GM12878 (cell line): ENCODE results near the gene TNFAIP8L3. TPM values are rescaled to one million over a fixed set of nuclear protein-coding genes. Genes with fewer than 3 reads are reported as not detected.

ENCODE experiments used
- ATAC-seq: fragments of 200-7000 bp; cut with Tn5 transposase; 3 replicates; pipeline ENCODE4 v1.9.1; 2020; ENCODE audit warnings: mild to moderate bottlenecking, moderate library complexity
- BruUV-seq: library from RNA; stranded (reverse); fragments of 400-500 nt; replicated peaks from 2 replicates; lab custom pipeline; 2021; lab: Mats Ljungman, UMichigan
- CTCF ChIA-PET: fragments of 300-600 bp; sonication (Branson Sonifier 250); formaldehyde crosslinking; extraction: SDS; loops from one replicate; lab custom pipeline; 2021; ENCODE audit warnings: inconsistent platforms; lab: Yijun Ruan, JAX
- POLR2A ChIA-PET: fragments of 350-600 bp; formaldehyde crosslinking; extraction: SDS; loops from one replicate; lab custom pipeline; 2021; ENCODE audit warnings: inconsistent platforms; lab: Charles Lee
- RAD21 ChIA-PET: fragments of 300-600 bp; sonication (Branson Sonifier 250); formaldehyde crosslinking; loops from one replicate; lab custom pipeline; 2023; ENCODE audit warnings: antibody characterized with exemption; ENCODE audit not compliant: unreplicated experiment; lab: Charles Lee
- SMC1A ChIA-PET: fragments of 300-600 bp; sonication (Branson Sonifier 250); formaldehyde crosslinking; loops from one replicate; lab custom pipeline; 2023; ENCODE audit not compliant: unreplicated experiment, uncharacterized antibody; lab: Charles Lee
- DNase-seq: peaks from one replicate; pipeline ENCODE4 v3.0.0-alpha.2; 2011; ENCODE audit warnings: low read depth, low spot score
- FAIRE-seq: peaks from 3 replicates; lab custom pipeline; 2011; peaks lifted over from hg19 to GRCh38; lab: Jason Lieb, UNC
- H2AFZ ChIP-seq: 2 replicates; pipeline ENCODE4 v1.6.0; 2011; ENCODE audit warnings: low read depth, low read length, control low read depth; ENCODE audit not compliant: control insufficient read depth
- H3K27ac ChIP-seq: 2 replicates; pipeline ENCODE4 v1.5.1; 2011; ENCODE audit warnings: control low read depth; ENCODE audit not compliant: control insufficient read depth, insufficient read depth
- H3K27me3 ChIP-seq, 2 experiments: replicated peaks in 1 of 2; 2 replicates each; pipeline versions ENCODE4 v1.6.0 to v1.6.1; 2011; ENCODE audit warnings: low read length in 1 of 2; ENCODE audit not compliant: control insufficient read depth in 2 of 2, insufficient read depth in 2 of 2
- H3K36me3 ChIP-seq, 2 experiments: 2 replicates each; pipeline ENCODE4 v1.5.1; 2011; ENCODE audit warnings: low read length in 1 of 2; ENCODE audit not compliant: control insufficient read depth in 2 of 2, insufficient read depth in 2 of 2
- H3K4me1 ChIP-seq: 2 replicates; pipeline ENCODE4 v1.6.1; 2011; ENCODE audit warnings: mild to moderate bottlenecking, low read length, moderate library complexity, mixed read lengths; ENCODE audit not compliant: control insufficient read depth, insufficient read depth
- H3K4me2 ChIP-seq: 2 replicates; pipeline ENCODE4 v1.6.0; 2011; ENCODE audit warnings: control low read depth; ENCODE audit not compliant: control insufficient read depth, insufficient read depth
- H3K4me3 ChIP-seq: fragments of 200-600 bp; sonication (generic); 2 replicates; pipeline ENCODE4 v1.5.1; 2016
- H3K79me2 ChIP-seq: 2 replicates; pipeline ENCODE4 v1.6.0; 2011; ENCODE audit warnings: low read length; ENCODE audit not compliant: control insufficient read depth, insufficient read depth
- H3K9ac ChIP-seq: 2 replicates; pipeline ENCODE4 v1.8.0; 2011; ENCODE audit warnings: low read length, control low read depth, mixed read lengths; ENCODE audit not compliant: control insufficient read depth, insufficient read depth
- H3K9me3 ChIP-seq: replicated peaks from 3 replicates; pipeline ENCODE4 v1.5.1; 2011; ENCODE audit warnings: mild to moderate bottlenecking, low read length; ENCODE audit not compliant: control insufficient read depth, insufficient read depth
- H4K20me1 ChIP-seq: 2 replicates; pipeline ENCODE4 v1.6.0; 2011; ENCODE audit not compliant: control insufficient read depth, insufficient read depth
- CHD1 ChIP-seq: IDR thresholded peaks from 2 replicates; pipeline ENCODE4 v1.6.1; 2012; ENCODE audit warnings: low read depth, low read length, improper control_type of control experiment
- CTCF ChIP-seq, 3 experiments: IDR thresholded peaks in 2 of 3; conservative IDR thresholded peaks in 1 of 3; 2 replicates each; pipeline ENCODE4 v1.5.1; 2011; ENCODE audit warnings: low read depth in 3 of 3, low read length in 3 of 3, mild to moderate bottlenecking in 3 of 3, control low read depth in 2 of 3, moderate library complexity in 2 of 3, inconsistent platforms in 1 of 3, mixed read lengths in 1 of 3; ENCODE audit not compliant: control insufficient read depth in 2 of 3, insufficient read depth in 1 of 3; ENCODE audit errors: extremely low read depth in 1 of 3
- E4F1 ChIP-seq: fragments of 450-650 bp; IDR thresholded peaks from 2 replicates; pipeline ENCODE4 v1.6.1; 2018; ENCODE audit warnings: borderline replicate concordance, mild to moderate bottlenecking; ENCODE audit not compliant: partially characterized antibody
- HDAC6 ChIP-seq: fragments of 200-600 bp; sonication (generic); IDR thresholded peaks from one replicate; pipeline ENCODE4 v1.8.0; 2017; ENCODE audit warnings: antibody characterized with exemption; ENCODE audit not compliant: unreplicated experiment
- IRF4 ChIP-seq: IDR thresholded peaks from 2 replicates; pipeline ENCODE4 v1.6.1; 2011; ENCODE audit warnings: low read depth, low read length
- IRF5 ChIP-seq: fragments of 450-650 bp; IDR thresholded peaks from 2 replicates; pipeline ENCODE4 v1.6.1; 2017; ENCODE audit warnings: borderline replicate concordance
- JUND ChIP-seq: IDR thresholded peaks from 2 replicates; pipeline ENCODE4 v1.6.1; 2012; ENCODE audit warnings: low read depth, mild to moderate bottlenecking, low read length, improper control_type of control experiment, moderate library complexity
- NFYA ChIP-seq: IDR thresholded peaks from 2 replicates; pipeline ENCODE4 v1.6.1; 2011; ENCODE audit warnings: low read depth, mild to moderate bottlenecking, low read length, improper control_type of control experiment, borderline replicate concordance
- SREBF1 ChIP-seq: IDR thresholded peaks from 2 replicates; pipeline ENCODE4 v1.6.1; 2012; ENCODE audit warnings: mild to moderate bottlenecking, low read length
- SREBF2 ChIP-seq: IDR thresholded peaks from 2 replicates; pipeline ENCODE4 v1.6.1; 2012; ENCODE audit warnings: mild to moderate bottlenecking, low read length
- ZNF592 ChIP-seq: fragments of 450-650 bp; IDR thresholded peaks from 2 replicates; pipeline ENCODE4 v1.6.1; 2017; ENCODE audit warnings: mild to moderate bottlenecking, moderate library complexity
- ZNF622 ChIP-seq: fragments of 450-650 bp; IDR thresholded peaks from 2 replicates; pipeline ENCODE4 v1.6.1; 2017; ENCODE audit warnings: mild to moderate bottlenecking, inconsistent platforms
- ZSCAN29 ChIP-seq: fragments of 450-650 bp; IDR thresholded peaks from 2 replicates; pipeline ENCODE4 v1.6.1; 2017; ENCODE audit warnings: mild to moderate bottlenecking, moderate library complexity
- in situ Hi-C: fragments of 300-500 bp; cut with MboI; formaldehyde crosslinking; loops from 9 replicates; pipeline ENCODE4 v1.14.3; 2018; ENCODE audit warnings: mixed read lengths
- intact Hi-C: fragments of 100-400 bp; cut with micrococcal nuclease; formaldehyde crosslinking; loops from one replicate; pipeline ENCODE4 v1.14.2; 2022; ENCODE audit not compliant: unreplicated experiment
- polyA plus RNA-seq, 11 experiments: library from polyadenylated mRNA; depleted of rRNA in 4 of 11; unstranded in 6 of 11; stranded (reverse) in 5 of 11; fragments of >200 nt; fragmentation: Nextera tagmentation in 4 of 11; fragmentation: Illumina TruSeq in 1 of 11; extraction: Ambion mirVana in 4 of 11; extraction: Trizol in 1 of 11; gene quantifications; 1 replicate in 1 of 11; 2 replicates in 10 of 11; pipeline versions ENCODE4 v1.2.1 to v1.2.3, GENCODE V29; 2011 to 2016; ENCODE audit warnings: inconsistent platforms in 2 of 11, missing spikeins in 2 of 11, low read depth in 1 of 11
- total RNA-seq, 4 experiments: library from RNA; depleted of rRNA in 3 of 4; stranded (reverse); fragments of >200 nt in 3 of 4; fragmentation: Illumina TruSeq in 1 of 4; extraction: Trizol in 1 of 4; gene quantifications; 2 replicates each; pipeline versions ENCODE4 v1.2.1 to v1.2.3, GENCODE V29; 2013 to 2021

TNFAIP8L3 gene
- total and polyA plus RNA-seq, 10 of the 15 experiments (the other 5 are each of a cell fraction or from before 2014, with no cell fraction given), result 0.22 TPM; not detected in 9

- TF ChIP-seq NFYA (no peak), IRF4 (no peak), SREBF1 (no peak), JUND (no peak), ZSCAN29 (no peak), CHD1 (no peak), E4F1 (no peak), HDAC6 (no peak), IRF5 (no peak), CTCF (IDR thresholded peaks at IDR 0.05 in 2 of 3, conservative IDR thresholded peaks at IDR 0.05 in 1 of 3; ENCODE audit: control insufficient read depth in 2 of 3, extremely low read depth in 1 of 3, insufficient read depth in 1 of 3, low read depth in 3 of 3, low read length in 3 of 3) (no peak), SREBF2 (no peak), ZNF622 (no peak), ZNF592 (no peak)
- ChIA-PET CTCF (interaction anchor here (0.6 to 0.7 kb wide), 2 partner anchors 682 to 1156 kb away, joined by 3 read pairs; no protein-coding TSS in a partner anchor), RAD21 (no interaction called here), POLR2A (no interaction called here), SMC1A (no interaction called here)
- Histone ChIP-seq H3K4me3 (no peak overlapping the region), H3K36me3 (no peaks in the 10 kb centered on the region), H3K4me2 (no peak overlapping the region), H3K4me1 (no peaks in the 10 kb centered on the region), H2AFZ (no peak overlapping the region), H3K27ac (no peak overlapping the region), H3K9me3 (no peaks in the 10 kb centered on the region; the same call in 2 of the 3 replicates), H3K27me3 (no peaks in the 10 kb centered on the region), H4K20me1 (no peaks in the 10 kb centered on the region), H3K9ac (no peak overlapping the region), H3K79me2 (no peaks in the 10 kb centered on the region)
- BruUV-seq, result no TSS peak
- in situ Hi-C loops (no loop called here), intact Hi-C loops (no loop called here)
- no peak for FAIRE-seq
- no peak for DNase-seq
- ATAC-seq, result no peak
Measured at GRCh38 chr15:51022206-51022605, 72.5 kb downstream of the TNFAIP8L3 start.
